SK-N-MC (cell line): Measurements from ENCODE around the gene KCNJ11.

Experiments used
- EZH2 ChIP-seq: fragments of 200-600 bp; sonication (generic); IDR thresholded peaks from one replicate; pipeline ENCODE4 v1.6.1; 2017; ENCODE audit warnings: antibody characterized with exemption
- FOXP2 ChIP-seq: optimal IDR thresholded peaks from 2 replicates; pipeline ENCODE3; 2011; ENCODE audit warnings: mild to moderate bottlenecking, moderate library complexity; ENCODE audit not compliant: insufficient read depth; ENCODE audit errors: extremely low read length, control extremely low read depth
- POLR2AphosphoS5 ChIP-seq: IDR thresholded peaks from 2 replicates; pipeline ENCODE4 v1.6.1; 2012; ENCODE audit warnings: mild to moderate bottlenecking, low read depth, low read length, borderline replicate concordance

GRCh38 chr11:17369094-17369493 lies 19.4 kb downstream of the KCNJ11 start:
- TF ChIP-seq POLR2AphosphoS5 (no peak), EZH2 (no peak), FOXP2 (no peak)
